H1 (cell line): ENCODE results near the gene TEX29. TPM values are rescaled to one million over a fixed set of nuclear protein-coding genes. Genes with fewer than 3 reads are reported as not detected.

Experiments used
- SP1 ChIP-seq: IDR thresholded peaks from 2 replicates; pipeline ENCODE4 v1.6.1; 2011; ENCODE audit warnings: low read depth, low read length
- SUZ12 ChIP-seq: fragments of 200-600 bp; sonication (generic); IDR thresholded peaks from 2 replicates; pipeline ENCODE4 v1.6.1; 2012; ENCODE audit warnings: mild to moderate bottlenecking, inconsistent platforms, low read length, moderate library complexity, mixed read lengths
- polyA plus RNA-seq, 7 experiments: library from polyadenylated mRNA; depleted of rRNA in 3 of 7; stranded (reverse) in 5 of 7; unstranded in 2 of 7; fragments of >200 nt in 5 of 7; fragments of 200-250 nt in 2 of 7; gene quantifications; 1 replicate in 5 of 7; 2 replicates in 1 of 7; 4 replicates in 1 of 7; pipeline versions ENCODE4 v1.2.1 to v1.2.3, GENCODE V29; 2011 to 2013; ENCODE audit warnings: missing spikeins in 2 of 7, mixed read lengths in 2 of 7
- total RNA-seq: library from RNA; stranded (reverse); fragmentation: NEBNext Ultra II Directional; extraction: Animal tissue kit (Norgen Biotek cat#: 25700); gene quantifications from 2 replicates; pipeline ENCODE4 v1.2.1, GENCODE V29; 2021

Gene TEX29
- total and polyA plus RNA-seq, 2 of the 8 experiments (the other 6 are each of a cell fraction or from before 2014, with no cell fraction given), result 0.08 TPM; not detected in 1

- TF ChIP-seq SUZ12, result no peak
- no peak for TF ChIP-seq SP1
Measured at GRCh38 chr13:111280226-111280625, 40.2 kb upstream of the TEX29 start (continued).
